ENCODE results near the gene NPAT.

- no peak for TF ChIP-seq CTCF (IDR thresholded peaks at IDR 0.05 in 4 of 5, conservative IDR thresholded peaks at IDR 0.05 in 1 of 5)
- no peak for TF ChIP-seq POLR2A (IDR thresholded peaks at IDR 0.05)
These were observed 8.7 kb downstream of the NPAT start for GRCh38 chr11:108213784-108214183.
